Mesenchymal stem cell (in vitro differentiated cells and primary cell): ENCODE measurements around the gene NRG3.

Experiments
- DNase-seq: peaks from one replicate; pipeline ENCODE4 v3.0.0-alpha.2; 2013
- H2AFZ ChIP-seq: one replicate; pipeline ENCODE4 v1.6.1; 2013; ENCODE audit warnings: low read depth, mild to moderate bottlenecking, control low read depth, inconsistent platforms, low read length, moderate library complexity
- H2AK5ac ChIP-seq: 2 replicates; pipeline ENCODE4 v1.6.1; 2013; ENCODE audit warnings: low read length, moderate library complexity, mild to moderate bottlenecking, inconsistent platforms; ENCODE audit not compliant: severe bottlenecking
- H2BK120ac ChIP-seq: one replicate; pipeline ENCODE4 v1.6.1; 2013; ENCODE audit warnings: low read depth, mild to moderate bottlenecking, inconsistent platforms, low read length, moderate library complexity
- H2BK12ac ChIP-seq, 2 experiments: one replicate each; pipeline ENCODE4 v1.6.1; 2013; ENCODE audit warnings: inconsistent platforms in 2 of 2, low read length in 2 of 2, mild to moderate bottlenecking in 2 of 2, moderate library complexity in 2 of 2, control low read depth in 1 of 2
- H2BK15ac ChIP-seq: one replicate; pipeline ENCODE4 v1.6.1; 2013; ENCODE audit warnings: mild to moderate bottlenecking, low read depth, inconsistent platforms; ENCODE audit not compliant: poor library complexity, severe bottlenecking
- H2BK5ac ChIP-seq: 2 replicates; pipeline ENCODE4 v1.6.1; 2013; ENCODE audit warnings: low read depth, mild to moderate bottlenecking, low read length, control low read depth, inconsistent platforms; ENCODE audit not compliant: poor library complexity, severe bottlenecking
- H3K14ac ChIP-seq, 2 experiments: one replicate each; pipeline ENCODE4 v1.6.1; 2013; ENCODE audit warnings: inconsistent platforms in 2 of 2, low read length in 2 of 2, control low read depth in 1 of 2, mild to moderate bottlenecking in 1 of 2, moderate library complexity in 1 of 2
- H3K18ac ChIP-seq, 2 experiments: one replicate each; pipeline ENCODE4 v1.6.1; 2013; ENCODE audit warnings: inconsistent platforms in 2 of 2, low read length in 2 of 2, control low read depth in 1 of 2, low read depth in 1 of 2, mild to moderate bottlenecking in 1 of 2
- H3K23ac ChIP-seq, 2 experiments: one replicate each; pipeline ENCODE4 v1.6.1; 2013; ENCODE audit warnings: inconsistent platforms in 2 of 2, low read length in 2 of 2, mild to moderate bottlenecking in 2 of 2, moderate library complexity in 2 of 2, control low read depth in 1 of 2
- H3K27ac ChIP-seq: 2 replicates; pipeline ENCODE4 v1.5.1; 2013; ENCODE audit warnings: mild to moderate bottlenecking, moderate library complexity, low read length, control low read depth, inconsistent platforms; ENCODE audit not compliant: poor library complexity, severe bottlenecking
- H3K27me3 ChIP-seq, 2 experiments: 2 replicates each; pipeline versions ENCODE4 v1.6.1 to v1.7.0; 2013; ENCODE audit warnings: low read length in 2 of 2, mild to moderate bottlenecking in 2 of 2, moderate library complexity in 2 of 2, control low read depth in 1 of 2, inconsistent platforms in 1 of 2; ENCODE audit not compliant: control insufficient read depth in 1 of 2, insufficient read depth in 1 of 2
- H3K36me3 ChIP-seq, 2 experiments: 2 replicates each; pipeline versions ENCODE4 v1.6.1 to v1.7.0; 2013; ENCODE audit warnings: low read length in 2 of 2, control low read depth in 1 of 2, inconsistent platforms in 1 of 2, low read depth in 1 of 2, mild to moderate bottlenecking in 1 of 2; ENCODE audit not compliant: insufficient read depth in 2 of 2, control insufficient read depth in 1 of 2
- H3K4ac ChIP-seq, 2 experiments: one replicate each; pipeline ENCODE4 v1.6.1; 2013; ENCODE audit warnings: inconsistent platforms in 2 of 2, low read length in 2 of 2, mild to moderate bottlenecking in 2 of 2, moderate library complexity in 2 of 2, control low read depth in 1 of 2, low read depth in 1 of 2
- H3K4me1 ChIP-seq: 2 replicates; pipeline ENCODE4 v1.6.1; 2013; ENCODE audit warnings: low read depth, low read length, control low read depth; ENCODE audit not compliant: control insufficient read depth, insufficient read depth
- H3K4me2 ChIP-seq: 2 replicates; pipeline ENCODE4 v1.6.1; 2013; ENCODE audit warnings: low read length, mild to moderate bottlenecking, inconsistent platforms; ENCODE audit not compliant: poor library complexity, severe bottlenecking
- H3K4me3 ChIP-seq, 2 experiments: 2 replicates each; pipeline versions ENCODE4 v1.5.1 to v1.7.0; 2013; ENCODE audit warnings: low read length in 2 of 2, mild to moderate bottlenecking in 2 of 2, control low read depth in 1 of 2, low read depth in 1 of 2; ENCODE audit not compliant: insufficient read depth in 1 of 2
- H3K79me1 ChIP-seq: replicated peaks from 2 replicates; pipeline ENCODE4 v1.6.1; 2013; ENCODE audit warnings: mild to moderate bottlenecking, control low read depth, low read length, inconsistent platforms; ENCODE audit not compliant: poor library complexity, severe bottlenecking
- H3K9ac ChIP-seq: 2 replicates; pipeline ENCODE4 v1.7.0; 2013; ENCODE audit warnings: mild to moderate bottlenecking, low read length, moderate library complexity
- H3K9me3 ChIP-seq: 2 replicates; pipeline ENCODE4 v1.7.0; 2013; ENCODE audit warnings: mild to moderate bottlenecking, low read length; ENCODE audit not compliant: control insufficient read depth
- H4K8ac ChIP-seq: one replicate; pipeline ENCODE4 v1.6.1; 2013; ENCODE audit warnings: inconsistent platforms, mild to moderate bottlenecking, low read length, moderate library complexity
- H4K91ac ChIP-seq: one replicate; pipeline ENCODE4 v1.6.1; 2013; ENCODE audit warnings: mild to moderate bottlenecking, low read length, inconsistent platforms
- WGBS: methylation state at CpG from one replicate; pipeline ENCODE4 v1.1.7; 2013; ENCODE audit warnings: mixed read lengths; 5-methylcytosine and 5-hydroxymethylcytosine counted together

The NRG3 gene

GRCh38 chr10:82308641-82309040, 433.6 kb downstream of the NRG3 start:
- no peak overlapping the region for H3K23ac ChIP-seq

DNA sequence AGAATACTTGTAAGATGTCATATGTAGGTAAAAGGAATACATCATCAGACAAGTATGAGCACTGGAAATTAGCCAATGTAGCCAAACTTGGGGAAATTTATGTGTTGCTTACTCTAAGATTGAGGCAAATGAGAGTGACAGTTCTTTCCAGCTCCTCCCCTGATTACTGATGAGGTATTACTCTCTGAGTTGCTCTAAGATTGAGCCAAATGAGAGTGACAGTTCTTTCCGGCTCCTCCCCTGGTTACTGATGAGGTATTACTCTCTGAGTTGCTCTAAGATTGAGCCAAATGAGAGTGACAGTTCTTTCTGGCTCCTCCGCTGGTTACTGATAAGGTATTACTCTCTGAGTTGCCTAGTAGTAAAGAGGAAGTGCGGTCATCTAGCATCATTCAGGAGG, 435.8 kb downstream of the NRG3 start:
- no peaks in the 10 kb centered on the region for H3K79me1 ChIP-seq
- peaks cover 3% of the 10 kb centered on the region for H3K9me3 ChIP-seq
- H3K27ac ChIP-seq = no peak overlapping the region
- no peaks in the 10 kb centered on the region for H3K36me3 ChIP-seq
- H3K18ac ChIP-seq = no peak overlapping the region
- H3K14ac ChIP-seq = no peak overlapping the region
- WGBS = 86% methylated on average over 3 of the region's 3 CpGs
- no peak overlapping the region for H3K4me2 ChIP-seq
- H3K9ac ChIP-seq = no peak overlapping the region
- no peak overlapping the region for H2BK15ac ChIP-seq
- no peak overlapping the region for H4K91ac ChIP-seq
- H4K8ac ChIP-seq = no peak overlapping the region
- no peak overlapping the region for H3K4me3 ChIP-seq
- no peak overlapping the region for H2AK5ac ChIP-seq
- no peak overlapping the region for H2BK5ac ChIP-seq
- H2AFZ ChIP-seq = no peak overlapping the region
- H2BK12ac ChIP-seq = no peak overlapping the region
- no peak overlapping the region for H2BK120ac ChIP-seq
- no peaks in the 10 kb centered on the region for H3K27me3 ChIP-seq
- DNase-seq = no peak
- no peak overlapping the region for H3K23ac ChIP-seq
- H3K4ac ChIP-seq = no peak overlapping the region
- no peaks in the 10 kb centered on the region for H3K4me1 ChIP-seq

More at GRCh38 chr10:82308641-82309040, 433.6 kb downstream of the NRG3 start:
- H2BK12ac ChIP-seq = no peak overlapping the region
- no peak for DNase-seq
- H3K9ac ChIP-seq = no peak overlapping the region
- H2BK120ac ChIP-seq = no peak overlapping the region
- no peak overlapping the region for H2BK5ac ChIP-seq
- H2AK5ac ChIP-seq = no peak overlapping the region
- H3K27me3 ChIP-seq = no peaks in the 10 kb centered on the region
- no peak overlapping the region for H3K4ac ChIP-seq
- no peaks in the 10 kb centered on the region for H3K9me3 ChIP-seq
- H3K27ac ChIP-seq = no peak overlapping the region
- H3K4me1 ChIP-seq = no peaks in the 10 kb centered on the region
- H3K4me3 ChIP-seq = no peak overlapping the region
- H4K8ac ChIP-seq = no peak overlapping the region
- no peak overlapping the region for H3K4me2 ChIP-seq
- no peak overlapping the region for H4K91ac ChIP-seq
- H2BK15ac ChIP-seq = no peak overlapping the region
- no peak overlapping the region for H2AFZ ChIP-seq
- no peak overlapping the region for H3K18ac ChIP-seq
- no peaks in the 10 kb centered on the region for H3K36me3 ChIP-seq
- no peaks in the 10 kb centered on the region for H3K79me1 ChIP-seq
- 82% methylated on average over 4 of the region's 4 CpGs for WGBS
- H3K14ac ChIP-seq = no peak overlapping the region

- Histone ChIP-seq H3K27me3 (no peaks in the 10 kb centered on the region), H3K23ac (no peak overlapping the region), H2BK15ac (no peak overlapping the region), H4K8ac (no peak overlapping the region), H3K14ac (no peak overlapping the region), H3K4me1 (no peaks in the 10 kb centered on the region), H3K79me1 (no peaks in the 10 kb centered on the region), H3K4me3 (no peak overlapping the region), H2BK5ac (no peak overlapping the region), H2BK12ac (no peak overlapping the region), H3K36me3 (no peaks in the 10 kb centered on the region), H3K4me2 (no peak overlapping the region), H2AFZ (no peak overlapping the region), H3K18ac (no peak overlapping the region), H3K27ac (no peak overlapping the region), H2AK5ac (no peak overlapping the region), H3K9me3 (peaks cover 3% of the 10 kb centered on the region), H2BK120ac (no peak overlapping the region), H3K9ac (no peak overlapping the region), H3K4ac (no peak overlapping the region), H4K91ac (no peak overlapping the region)
- no peak for DNase-seq
- WGBS = no CpG with 5 or more reads among the region's 3 CpGs
Measured at GRCh38 chr10:82313401-82313800, 438.4 kb downstream of the NRG3 start.

DNA sequence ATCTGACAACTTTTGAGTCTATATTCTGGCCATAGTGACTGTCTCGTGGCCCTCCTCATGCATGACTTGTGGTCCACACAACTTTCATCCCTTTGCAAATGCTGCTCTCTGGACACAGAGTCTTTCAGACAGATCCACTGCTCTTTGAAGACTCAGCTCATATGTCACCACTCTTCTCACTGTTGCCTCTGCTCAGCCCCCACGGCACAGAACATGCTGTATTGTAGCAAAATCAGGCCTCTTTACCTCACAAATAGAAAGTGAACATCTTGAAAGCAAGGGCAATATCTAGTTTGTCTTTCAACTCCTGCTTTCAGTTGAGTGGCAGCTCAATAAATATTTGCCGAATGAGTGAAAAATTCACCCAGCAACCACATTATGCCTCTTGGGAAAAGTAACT, 443.5 kb downstream of the NRG3 start:
- no peaks in the 10 kb centered on the region for H3K36me3 ChIP-seq
- H2AFZ ChIP-seq = no peak overlapping the region
- H3K4me3 ChIP-seq = no peak overlapping the region
- H4K8ac ChIP-seq = no peak overlapping the region
- no peak overlapping the region for H3K4ac ChIP-seq
- no peak overlapping the region for H4K91ac ChIP-seq
- H3K23ac ChIP-seq = no peak overlapping the region
- H2BK120ac ChIP-seq = no peak overlapping the region
- no peak for DNase-seq
- H3K9ac ChIP-seq = no peak overlapping the region
- no peak overlapping the region for H3K4me2 ChIP-seq
- peaks cover 3% of the 10 kb centered on the region for H3K9me3 ChIP-seq
- H2BK5ac ChIP-seq = no peak overlapping the region
- 60% methylated on average over 2 of the region's 3 CpGs for WGBS
- no peaks in the 10 kb centered on the region for H3K27me3 ChIP-seq
- H2BK15ac ChIP-seq = no peak overlapping the region
- no peak overlapping the region for H2BK12ac ChIP-seq
- no peak overlapping the region for H3K27ac ChIP-seq
- H2AK5ac ChIP-seq = no peak overlapping the region
- H3K4me1 ChIP-seq = no peaks in the 10 kb centered on the region
- H3K14ac ChIP-seq = no peak overlapping the region
- H3K18ac ChIP-seq = no peak overlapping the region
- no peaks in the 10 kb centered on the region for H3K79me1 ChIP-seq
